Gastrocnemius medialis (tissue), 4 donors: ENCODE data around the gene TFEB. TPM values are rescaled to one million over a fixed set of nuclear protein-coding genes. Genes with fewer than 3 reads are reported as not detected.

Experiments
- ATAC-seq, 2 donors: fragments of 150-250 bp; one replicate each; pipeline ENCODE4 v1.9.1; 2016
- DNase-seq, 2 donors: peaks; one replicate each; pipeline ENCODE4 v3.0.0-alpha.2; 2019
- H3K27ac ChIP-seq, 4 donors: fragments of 200-600 bp; sonication (generic); 1 replicate in 1 of 4; 2 replicates in 3 of 4; pipeline ENCODE4 v1.5.1; 2016 to 2018; ENCODE audit warnings: mild to moderate bottlenecking in 2 of 4, moderate library complexity in 1 of 4
- H3K27me3 ChIP-seq, 3 donors: fragments of 200-600 bp; sonication (generic) in 2 of 3; 1 replicate in 1 of 3; 2 replicates in 2 of 3; pipeline versions ENCODE4 v1.5.1 to v1.6.0; 2016 to 2019; ENCODE audit warnings: mild to moderate bottlenecking in 1 of 3, moderate library complexity in 1 of 3
- H3K36me3 ChIP-seq, 2 donors: fragments of 200-600 bp; sonication (generic) in 1 of 2; one replicate each; pipeline ENCODE4 v1.5.1; 2017 to 2018
- H3K4me1 ChIP-seq, 2 donors: fragments of 200-600 bp; sonication (generic) in 1 of 2; one replicate each; pipeline ENCODE4 v1.5.1; 2016 to 2017; ENCODE audit warnings: mild to moderate bottlenecking in 2 of 2
- H3K4me3 ChIP-seq, 4 donors: fragments of 200-600 bp; sonication (generic) in 3 of 4; 1 replicate in 1 of 4; 2 replicates in 3 of 4; pipeline ENCODE4 v1.5.1; 2016 to 2019; ENCODE audit warnings: mild to moderate bottlenecking in 2 of 4
- H3K9me3 ChIP-seq, 3 donors: fragments of 200-600 bp; sonication (generic) in 2 of 3; 1 replicate in 1 of 3; 2 replicates in 2 of 3; pipeline ENCODE4 v1.5.1; 2016 to 2019
- POLR2A ChIP-seq, 2 donors: fragments of 450-650 bp; IDR thresholded peaks; one replicate each; pipeline ENCODE4 v1.6.1; 2017; ENCODE audit warnings: antibody characterized with exemption in 2 of 2, mild to moderate bottlenecking in 2 of 2, moderate library complexity in 2 of 2
- in situ Hi-C, 4 donors: fragments of 200-750 bp; cut with MboI; loops; one replicate each; pipeline versions ENCODE4 v1.15.0 to v1.8.0; 2017; ENCODE audit warnings: low sequenced_read_pairs in 4 of 4
- intact Hi-C: fragments of 100-400 bp; cut with DNase I; formaldehyde crosslinking; loops from one replicate; pipeline ENCODE4 v1.15.1; 2023; ENCODE audit warnings: low total_unique reads
- total RNA-seq, 4 donors: library from RNA; depleted of rRNA; stranded (reverse); fragments of >200 nt; gene quantifications; one replicate each; pipeline versions ENCODE4 v1.1.0 to v1.2.3, GENCODE V29; 2016
- TF ChIP-seq, protein P1 (sequence below), 5 experiments: fragments of 450-650 bp in 3 of 5; fragments of 200-600 bp in 2 of 5; sonication (generic) in 2 of 5; IDR thresholded peaks in 4 of 5; conservative IDR thresholded peaks in 1 of 5; 1 replicate in 4 of 5; 2 replicates in 1 of 5; pipeline ENCODE4 v1.5.1; 2016 to 2019; ENCODE audit warnings: antibody characterized with exemption in 5 of 5, mild to moderate bottlenecking in 3 of 5, moderate library complexity in 3 of 5

The TFEB gene
- total RNA-seq, 4 donors from 2014 or later, result 82.8 to 121 (median 93.3) TPM

DNA sequence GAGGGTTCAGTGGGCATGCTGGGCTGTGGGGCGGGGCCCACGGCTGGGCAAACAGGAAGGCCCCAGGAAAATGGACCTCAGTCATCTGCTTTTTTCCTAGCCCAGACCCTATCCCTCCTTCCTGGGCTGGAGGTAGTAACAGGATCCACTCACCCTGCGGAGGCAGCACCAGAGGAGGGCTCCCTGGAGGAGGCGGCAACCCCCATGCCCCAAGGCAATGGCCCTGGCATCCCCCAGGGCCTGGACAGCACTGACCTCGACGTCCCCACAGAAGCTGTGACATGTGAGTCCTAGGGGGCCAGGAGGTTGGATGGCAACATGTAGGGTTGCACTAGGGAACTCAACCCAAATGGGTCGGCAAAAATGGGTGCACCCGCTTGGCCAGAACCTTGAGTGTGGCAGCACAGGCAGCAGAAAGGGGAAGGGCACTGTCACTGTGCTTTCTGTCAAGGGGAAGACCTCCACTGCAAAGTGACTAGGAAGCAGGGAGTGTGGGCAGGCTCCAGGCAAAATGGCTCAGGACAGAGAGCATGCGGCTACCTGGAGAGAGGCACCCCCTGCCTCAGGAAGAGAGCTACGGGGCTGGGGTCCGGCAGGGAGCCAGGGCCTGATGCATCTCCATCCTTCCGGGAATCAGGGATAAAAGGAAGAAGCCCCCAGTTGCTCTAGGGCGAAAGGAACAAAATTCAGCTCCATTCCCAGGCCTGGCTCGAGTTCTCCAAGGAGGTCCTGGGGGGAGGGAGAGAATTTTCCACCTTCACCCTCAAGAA lies 89.2 kb downstream of the TFEB start:
- Histone ChIP-seq H3K27me3 (peaks cover 0 to 11% (median 0%) of the 10 kb centered on the region in 3 donors), H3K4me1 (no peaks in the 10 kb centered on the region), H3K27ac (no peak overlapping the region), H3K4me3 (no peak overlapping the region), H3K9me3 (no peaks in the 10 kb centered on the region), H3K36me3 (no peaks in the 10 kb centered on the region)
- intact Hi-C loops, result no loop called here
- DNase-seq, result no peak
- TF ChIP-seq, protein P1, sequence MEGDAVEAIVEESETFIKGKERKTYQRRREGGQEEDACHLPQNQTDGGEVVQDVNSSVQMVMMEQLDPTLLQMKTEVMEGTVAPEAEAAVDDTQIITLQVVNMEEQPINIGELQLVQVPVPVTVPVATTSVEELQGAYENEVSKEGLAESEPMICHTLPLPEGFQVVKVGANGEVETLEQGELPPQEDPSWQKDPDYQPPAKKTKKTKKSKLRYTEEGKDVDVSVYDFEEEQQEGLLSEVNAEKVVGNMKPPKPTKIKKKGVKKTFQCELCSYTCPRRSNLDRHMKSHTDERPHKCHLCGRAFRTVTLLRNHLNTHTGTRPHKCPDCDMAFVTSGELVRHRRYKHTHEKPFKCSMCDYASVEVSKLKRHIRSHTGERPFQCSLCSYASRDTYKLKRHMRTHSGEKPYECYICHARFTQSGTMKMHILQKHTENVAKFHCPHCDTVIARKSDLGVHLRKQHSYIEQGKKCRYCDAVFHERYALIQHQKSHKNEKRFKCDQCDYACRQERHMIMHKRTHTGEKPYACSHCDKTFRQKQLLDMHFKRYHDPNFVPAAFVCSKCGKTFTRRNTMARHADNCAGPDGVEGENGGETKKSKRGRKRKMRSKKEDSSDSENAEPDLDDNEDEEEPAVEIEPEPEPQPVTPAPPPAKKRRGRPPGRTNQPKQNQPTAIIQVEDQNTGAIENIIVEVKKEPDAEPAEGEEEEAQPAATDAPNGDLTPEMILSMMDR (IDR thresholded peaks at IDR 0.05 in 4 of 5, conservative IDR thresholded peaks at IDR 0.05 in 1 of 5), result no peak
- TF ChIP-seq POLR2A (IDR thresholded peaks at IDR 0.05), result no peak
- in situ Hi-C loops, result no loop called here
- ATAC-seq, result no peak

DNA sequence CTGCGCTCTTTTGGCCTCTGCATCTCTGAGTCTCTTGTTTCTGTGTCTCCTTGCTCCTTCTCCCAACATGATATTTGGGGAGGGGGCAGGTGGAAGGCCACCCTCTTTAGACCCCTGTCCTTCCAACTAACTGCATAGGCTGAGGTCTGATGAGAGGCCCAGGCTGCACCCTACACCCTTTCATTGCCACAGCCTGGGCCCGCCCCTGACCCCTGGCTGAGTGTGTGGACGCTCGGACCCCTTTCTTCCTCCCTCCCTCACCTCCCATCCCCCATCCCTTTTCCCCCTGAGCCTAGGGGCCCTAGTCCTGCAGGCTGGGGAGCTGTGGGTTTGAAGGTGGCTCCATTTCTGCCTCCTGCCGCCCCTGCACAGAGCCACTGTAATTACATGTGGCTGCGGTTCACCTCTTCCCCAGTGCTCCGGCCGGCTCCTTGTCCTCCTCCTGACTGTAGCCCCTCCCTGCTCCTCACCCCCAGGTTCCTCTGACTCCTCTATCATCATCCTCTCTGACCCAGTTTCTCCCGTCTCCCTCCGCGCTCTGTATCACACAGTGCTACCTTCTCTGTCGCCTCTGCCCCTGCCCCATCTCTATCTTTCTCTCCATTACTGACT lies 90.3 kb downstream of the TFEB start:
- H3K9me3 ChIP-seq, result no peaks in the 10 kb centered on the region
- no peak overlapping the region for H3K4me3 ChIP-seq
- peaks cover 0 to 11% (median 6%) of the 10 kb centered on the region in 3 donors for H3K27me3 ChIP-seq
- TF ChIP-seq, protein P1 (IDR thresholded peaks at IDR 0.05 in 4 of 5, conservative IDR thresholded peaks at IDR 0.05 in 1 of 5), result no peak
- TF ChIP-seq POLR2A (IDR thresholded peaks at IDR 0.05), result no peak
- no peaks in the 10 kb centered on the region for H3K4me1 ChIP-seq
- no peak for ATAC-seq
- DNase-seq, result no peak
- intact Hi-C loops, result no loop called here
- in situ Hi-C loops, result no loop called here
- no peaks in the 10 kb centered on the region for H3K36me3 ChIP-seq
- H3K27ac ChIP-seq, result no peak overlapping the region

DNA sequence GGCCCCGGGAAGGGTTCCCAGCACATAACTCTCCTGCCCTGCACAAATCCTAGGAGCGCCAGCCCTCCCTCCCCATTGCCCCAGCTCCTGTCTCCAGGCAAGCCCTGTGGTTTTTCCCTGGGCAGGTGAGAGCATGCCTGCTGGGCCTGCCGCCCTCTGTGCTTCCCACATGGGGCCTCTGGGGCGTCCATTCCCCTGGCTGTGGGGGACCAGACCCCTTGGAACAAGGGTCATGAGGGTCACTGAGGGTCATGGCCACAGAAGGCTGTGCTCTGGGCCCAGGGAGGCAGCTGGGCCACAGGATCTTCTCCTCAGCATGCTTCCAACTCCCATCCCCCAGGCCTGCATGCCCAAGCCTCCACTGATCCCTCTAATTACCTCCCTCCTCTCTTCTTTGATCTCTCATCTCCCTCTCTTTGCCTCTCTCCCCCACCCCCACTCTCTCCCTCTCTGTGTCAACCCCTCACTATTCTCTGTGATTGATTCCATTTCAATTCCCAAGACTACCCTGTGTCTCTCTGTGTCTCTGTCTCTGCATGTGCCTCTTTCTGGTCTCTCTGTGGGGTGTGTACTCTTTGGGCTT lies 91.0 kb downstream of the TFEB start:
- DNase-seq, result peak in 1 of 2 donors; percentile 2
- in situ Hi-C loops, result no loop called here
- Histone ChIP-seq H3K27me3 (peaks cover 1 to 18% (median 13%) of the 10 kb centered on the region in 3 donors), H3K4me1 (peaks cover 0 to under 1% of the 10 kb centered on the region in 2 donors), H3K4me3 (no peak overlapping the region), H3K9me3 (no peaks in the 10 kb centered on the region), H3K27ac (no peak overlapping the region), H3K36me3 (no peaks in the 10 kb centered on the region)
- TF ChIP-seq POLR2A (IDR thresholded peaks at IDR 0.05), result no peak
- TF ChIP-seq, protein P1 (IDR thresholded peaks at IDR 0.05 in 4 of 5, conservative IDR thresholded peaks at IDR 0.05 in 1 of 5), result no peak
- no peak for ATAC-seq
- intact Hi-C loops, result no loop called here

DNA sequence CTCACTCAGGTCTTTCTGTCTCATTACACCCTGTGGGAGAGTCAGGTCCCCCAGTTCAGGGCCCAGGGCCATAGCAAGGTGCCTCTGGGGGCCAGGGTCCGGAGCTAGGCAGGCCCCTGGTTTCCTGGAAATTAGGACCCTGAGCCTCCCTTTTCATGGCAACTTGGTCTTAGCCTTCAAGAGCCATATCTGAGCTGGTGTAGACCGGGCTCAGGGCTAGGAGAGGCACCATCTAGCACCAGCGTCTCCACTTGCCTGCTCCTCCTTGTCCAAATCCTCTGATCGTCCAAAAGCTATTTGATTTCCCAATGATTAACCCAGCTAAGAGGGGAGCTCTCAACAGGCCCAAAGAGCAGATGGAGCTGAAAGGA lies 91.5 kb downstream of the TFEB start:
- no peak for ATAC-seq
- no peak overlapping the region for H3K4me3 ChIP-seq

More for the DNA sequence above, 91.5 kb downstream of the TFEB start:
- DNase-seq, result peak in 1 of 2 donors; percentile 1
- Histone ChIP-seq H3K9me3 (no peaks in the 10 kb centered on the region), H3K27me3 (peaks cover 6 to 18% (median 18%) of the 10 kb centered on the region in 3 donors), H3K27ac (no peak overlapping the region), H3K36me3 (no peaks in the 10 kb centered on the region), H3K4me1 (peaks cover 4 to 5% of the 10 kb centered on the region in 2 donors)
- in situ Hi-C loops, result no loop called here
- intact Hi-C loops, result no loop called here
- TF ChIP-seq, protein P1 (IDR thresholded peaks at IDR 0.05 in 4 of 5, conservative IDR thresholded peaks at IDR 0.05 in 1 of 5), result no peak
- no peak for TF ChIP-seq POLR2A (IDR thresholded peaks at IDR 0.05)
